GM19239 (cell line): Measurements from ENCODE around the gene SOX10.

Experiments
- DNase-seq: peaks from one replicate; pipeline ENCODE4 v3.0.0; 2011; ENCODE audit warnings: low spot score; ENCODE audit not compliant: insufficient read length
- FAIRE-seq: peaks from 2 replicates; lab custom pipeline; 2011; peaks lifted over from hg19 to GRCh38; lab: Jason Lieb, UNC

Gene SOX10

GRCh38 chr22:38017272-38017920, 33.0 kb upstream of the SOX10 start:
- DNase-seq (no peak), FAIRE-seq (no peak)

DNA sequence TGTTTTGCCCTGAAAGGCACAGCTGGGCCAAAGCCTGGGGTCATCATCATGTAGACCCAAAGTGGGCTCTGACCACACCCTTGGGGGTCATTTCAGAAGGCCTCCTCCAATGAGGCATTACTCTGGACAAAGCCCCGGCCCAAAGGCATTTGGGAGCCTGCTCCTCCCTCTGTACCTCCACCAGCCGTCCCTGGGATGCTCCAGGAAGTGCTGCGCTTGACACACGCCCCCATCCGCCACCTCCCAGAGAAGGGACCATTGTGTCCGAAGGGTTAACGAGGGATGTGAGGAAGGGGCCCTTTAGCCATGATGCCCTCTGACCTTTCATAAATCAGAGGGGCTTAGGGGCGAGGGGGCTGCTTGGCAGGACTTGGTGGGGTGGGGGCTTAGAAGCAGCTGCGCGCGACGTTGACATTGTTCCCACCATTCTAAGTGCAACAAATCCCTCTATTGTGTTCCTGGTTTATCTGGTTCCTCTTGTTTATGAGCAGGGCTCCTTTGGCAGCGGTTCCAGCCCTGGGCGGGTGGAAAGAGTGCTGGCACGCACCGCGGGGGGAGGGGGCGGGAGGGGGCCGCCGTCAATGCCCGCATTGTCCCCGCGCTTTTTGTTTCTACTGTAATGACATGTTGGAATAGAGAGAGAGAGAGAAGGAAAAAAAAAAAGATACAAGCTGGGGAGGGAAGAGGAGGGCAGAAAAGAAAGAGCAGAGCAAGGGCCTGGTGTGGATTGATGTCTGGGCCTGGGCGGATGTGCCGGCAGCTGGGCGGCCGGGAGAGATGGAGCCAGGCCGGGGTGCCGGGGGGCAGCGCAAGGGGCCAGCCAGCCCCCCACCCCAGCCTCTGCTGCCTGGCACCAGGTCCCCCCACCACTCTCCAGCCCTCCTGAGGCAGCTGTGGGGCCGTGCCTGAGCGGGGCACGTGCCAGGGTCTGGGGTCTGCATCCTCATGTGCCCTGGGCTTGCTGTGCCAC, 32.1 kb upstream of the SOX10 start:
- DNase-seq (no peak), FAIRE-seq (no peak)

DNA sequence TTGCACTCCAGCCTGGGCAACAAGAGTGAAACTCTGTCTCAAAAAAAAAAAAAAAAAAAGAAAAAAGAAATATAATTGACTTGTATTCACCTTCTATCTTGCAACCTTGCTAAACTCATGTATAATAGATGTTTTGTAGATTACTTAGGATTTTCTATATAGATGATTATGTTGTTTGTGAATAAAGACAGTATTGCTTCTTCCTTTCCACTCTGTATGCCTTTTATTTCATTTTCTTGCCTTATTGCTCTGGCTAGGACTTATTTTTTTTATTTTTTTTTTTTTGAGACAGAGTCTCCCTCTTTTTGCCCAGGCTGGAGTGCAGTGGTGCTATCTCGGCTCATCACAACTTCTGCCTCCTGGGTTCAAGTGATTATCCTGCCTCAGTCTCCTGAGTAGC, 29.7 kb upstream of the SOX10 start:
- no peak for DNase-seq
- no peak for FAIRE-seq

- FAIRE-seq (no peak), DNase-seq (no peak)
Observed at GRCh38 chr22:38012604-38013072, 28.3 kb upstream of the SOX10 start.

GRCh38 chr22:38009000-38009806, 24.8 kb upstream of the SOX10 start:
- FAIRE-seq, result no peak
- DNase-seq, result no peak

- DNase-seq (no peak), FAIRE-seq (no peak)
Observed at GRCh38 chr22:38007330-38007902, 23.1 kb upstream of the SOX10 start.

GRCh38 chr22:38006906-38007305, 22.6 kb upstream of the SOX10 start:
- DNase-seq, result no peak
- no peak for FAIRE-seq

DNA sequence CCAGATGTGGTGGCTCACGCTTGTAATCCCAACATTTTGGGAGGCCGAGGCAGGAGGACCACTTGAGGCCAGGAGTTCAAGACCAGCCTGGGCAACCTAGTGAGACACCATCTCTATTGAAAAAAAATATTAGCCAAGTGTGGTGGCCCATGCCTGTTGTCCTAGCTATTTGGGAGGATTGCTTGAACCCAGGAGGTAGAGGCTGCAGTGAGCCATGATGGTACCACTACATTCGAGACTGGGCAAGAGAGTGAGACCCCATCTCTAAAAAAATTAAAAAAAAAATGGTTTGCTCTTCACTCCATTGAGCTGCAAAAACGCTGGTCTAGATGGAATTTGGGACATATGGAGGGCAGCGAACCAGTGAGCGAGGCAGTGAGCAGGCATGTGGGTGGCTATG, 21.6 kb upstream of the SOX10 start:
- no peak for FAIRE-seq
- DNase-seq, result no peak

- FAIRE-seq, result no peak
Observed at GRCh38 chr22:37999640-38000272, 15.4 kb upstream of the SOX10 start.

DNA sequence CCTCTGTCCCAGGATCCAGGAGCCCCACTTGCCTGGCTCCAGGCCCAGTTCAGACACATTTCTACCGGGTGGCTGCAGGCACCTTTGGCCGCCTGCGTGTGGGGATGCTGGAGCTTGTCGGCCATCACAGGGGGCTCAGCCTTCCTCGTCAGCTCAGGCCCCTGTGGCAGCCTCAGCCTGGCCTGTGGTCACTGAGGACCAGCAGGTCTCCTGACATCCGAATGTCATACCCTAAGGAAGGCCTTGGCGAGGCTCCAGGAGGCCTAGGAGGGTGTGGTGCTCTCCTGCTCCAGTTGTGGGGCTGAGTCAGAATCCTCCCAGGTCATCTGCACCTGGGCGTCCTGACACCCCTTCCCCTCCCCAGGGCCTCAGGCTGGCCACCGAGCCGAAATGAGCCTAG, 14.9 kb upstream of the SOX10 start:
- DNase-seq (no peak), FAIRE-seq (no peak)

More at GRCh38 chr22:37999640-38000272, 15.4 kb upstream of the SOX10 start:
- no peak for DNase-seq

DNA sequence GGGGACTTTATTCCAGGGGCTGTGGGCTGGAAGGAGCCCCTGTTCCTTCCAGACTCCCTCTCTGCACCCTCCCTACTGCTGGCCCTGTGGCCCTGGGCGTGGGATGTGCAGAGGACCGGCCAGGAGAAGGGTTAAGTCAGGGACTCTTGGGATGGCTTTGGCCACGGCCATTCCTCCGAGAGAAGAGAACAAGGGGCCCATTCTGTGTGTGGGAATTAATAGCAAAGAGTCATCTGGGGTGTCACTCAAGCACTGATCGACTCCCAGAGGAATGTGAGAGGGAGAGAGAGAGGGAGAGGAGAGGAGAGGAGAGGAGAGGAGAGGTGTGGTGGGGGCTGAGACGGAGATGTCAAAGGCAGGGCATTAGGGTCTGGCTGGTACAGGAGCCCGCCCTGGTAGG, 14.2 kb upstream of the SOX10 start:
- no peak for DNase-seq
- FAIRE-seq, result no peak

DNA sequence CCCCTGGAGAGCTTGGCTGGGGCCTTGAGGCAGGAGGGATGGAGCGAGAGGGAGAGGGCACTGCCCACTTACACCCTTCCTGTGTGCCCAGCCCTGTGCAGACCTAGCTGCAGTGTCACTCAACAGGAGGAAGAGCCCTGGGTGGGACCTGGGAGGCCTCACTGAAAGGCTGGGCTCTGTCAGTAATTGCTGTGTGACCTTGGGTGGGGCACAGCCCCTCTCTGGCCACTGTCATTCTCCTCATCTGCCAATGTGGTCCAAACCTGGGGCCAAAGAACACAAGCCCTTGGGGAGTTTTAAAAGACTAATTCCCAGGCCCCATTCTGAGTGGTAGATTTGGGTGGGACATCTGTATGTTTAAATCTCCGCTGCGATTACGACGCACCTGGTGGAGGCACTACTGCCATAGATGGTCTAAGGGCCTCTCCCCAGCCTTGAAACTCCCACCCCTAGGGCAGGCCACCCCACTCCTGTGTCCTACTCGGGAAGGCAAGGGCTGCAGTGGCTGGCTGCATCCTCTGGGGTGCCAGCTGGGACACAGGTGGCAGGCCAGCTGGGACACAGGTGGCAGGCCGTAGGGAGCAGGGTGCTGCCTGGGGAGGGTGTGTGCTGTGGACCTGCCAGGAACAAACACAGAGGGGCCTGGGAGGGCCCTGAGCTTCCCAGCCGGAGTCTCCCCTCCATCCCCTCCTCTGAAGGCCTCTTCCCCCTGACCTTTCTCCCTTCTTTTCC, 12.3 kb upstream of the SOX10 start:
- no peak for FAIRE-seq
- DNase-seq, result no peak

GRCh38 chr22:37996079-37996478, 11.7 kb upstream of the SOX10 start:
- no peak for FAIRE-seq
- no peak for DNase-seq

DNA sequence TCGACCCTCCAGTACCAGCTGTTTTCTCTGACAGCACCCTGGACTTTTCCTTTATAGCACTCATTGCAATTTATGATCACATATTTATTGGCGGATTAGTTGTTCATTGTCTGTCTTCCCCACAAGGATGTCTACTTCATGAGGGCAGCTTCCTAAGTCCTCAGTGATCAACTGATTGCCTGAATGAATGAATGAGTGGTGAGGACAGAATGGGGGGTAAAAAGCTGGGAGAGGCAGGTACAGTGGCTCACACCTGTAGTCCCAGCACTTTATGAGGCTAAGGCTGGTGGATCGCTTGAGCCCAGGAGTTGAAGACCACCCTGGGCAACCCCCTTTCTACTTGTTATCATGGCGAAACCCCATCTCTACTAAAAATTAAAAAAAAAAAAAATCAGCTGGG, 11.1 kb upstream of the SOX10 start:
- DNase-seq, result no peak
- FAIRE-seq, result no peak

GRCh38 chr22:37994982-37995381, 10.6 kb upstream of the SOX10 start:
- DNase-seq, result no peak
- no peak for FAIRE-seq

- FAIRE-seq (no peak), DNase-seq (no peak)
Observed at GRCh38 chr22:37994049-37994448, 9.7 kb upstream of the SOX10 start.

- no peak for DNase-seq
- FAIRE-seq, result no peak
Observed at GRCh38 chr22:37991731-37992442, 7.5 kb upstream of the SOX10 start.

- DNase-seq (no peak), FAIRE-seq (no peak)
Observed at GRCh38 chr22:37990862-37991261, 6.5 kb upstream of the SOX10 start.

DNA sequence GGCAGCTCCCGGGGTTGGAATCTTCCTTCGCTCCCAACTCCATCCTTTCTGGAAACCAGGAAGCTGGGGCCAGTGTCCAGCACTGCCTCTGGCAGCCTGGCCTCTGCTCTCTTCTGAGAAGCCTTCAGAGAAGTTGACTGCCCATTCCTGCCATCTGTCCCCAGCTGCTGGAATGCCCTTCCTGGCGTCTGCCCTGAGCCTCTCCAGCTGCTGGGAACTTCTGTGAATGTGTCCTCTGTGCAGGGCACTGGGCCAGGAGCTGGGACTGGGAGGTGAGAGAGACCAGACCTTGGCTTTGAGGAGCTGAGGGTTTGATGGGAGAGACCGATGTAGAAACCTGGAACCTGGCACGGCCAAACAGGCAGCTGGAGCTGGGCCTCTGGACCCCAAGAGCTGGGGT, 5.9 kb upstream of the SOX10 start:
- DNase-seq (no peak), FAIRE-seq (no peak)
